A549 treated with dexamethasone at 1 μM for 4 hours (cell line): ENCODE measurements around the gene TTC23. TPM values are rescaled to one million over a fixed set of nuclear protein-coding genes. Genes with fewer than 3 reads are reported as not detected.

Source experiments
- total RNA-seq: library from RNA; stranded (reverse); fragments of 200-300 nt; extraction: Qiagen RNA extraction; gene quantifications from 5 replicates; pipeline ENCODE4 v1.2.3, GENCODE V29; 2022

The TTC23 gene, protein sequence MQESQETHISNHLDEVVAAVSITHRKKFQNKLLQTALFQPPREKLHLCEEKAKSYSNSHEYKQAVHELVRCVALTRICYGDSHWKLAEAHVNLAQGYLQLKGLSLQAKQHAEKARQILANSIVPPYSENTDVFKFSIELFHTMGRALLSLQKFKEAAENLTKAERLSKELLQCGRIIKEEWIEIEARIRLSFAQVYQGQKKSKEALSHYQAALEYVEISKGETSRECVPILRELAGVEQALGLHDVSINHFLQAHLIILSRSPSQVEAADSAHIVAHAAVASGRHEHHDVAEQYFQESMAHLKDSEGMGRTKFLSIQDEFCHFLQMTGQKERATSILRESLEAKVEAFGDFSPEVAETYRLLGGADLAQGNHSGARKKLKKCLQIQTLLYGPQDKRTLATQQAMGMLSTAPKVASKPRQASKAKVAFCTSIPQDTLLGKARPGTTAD
- 7.7 to 12.6 TPM (median 11.3 TPM) in 5 replicates for total RNA-seq

DNA sequence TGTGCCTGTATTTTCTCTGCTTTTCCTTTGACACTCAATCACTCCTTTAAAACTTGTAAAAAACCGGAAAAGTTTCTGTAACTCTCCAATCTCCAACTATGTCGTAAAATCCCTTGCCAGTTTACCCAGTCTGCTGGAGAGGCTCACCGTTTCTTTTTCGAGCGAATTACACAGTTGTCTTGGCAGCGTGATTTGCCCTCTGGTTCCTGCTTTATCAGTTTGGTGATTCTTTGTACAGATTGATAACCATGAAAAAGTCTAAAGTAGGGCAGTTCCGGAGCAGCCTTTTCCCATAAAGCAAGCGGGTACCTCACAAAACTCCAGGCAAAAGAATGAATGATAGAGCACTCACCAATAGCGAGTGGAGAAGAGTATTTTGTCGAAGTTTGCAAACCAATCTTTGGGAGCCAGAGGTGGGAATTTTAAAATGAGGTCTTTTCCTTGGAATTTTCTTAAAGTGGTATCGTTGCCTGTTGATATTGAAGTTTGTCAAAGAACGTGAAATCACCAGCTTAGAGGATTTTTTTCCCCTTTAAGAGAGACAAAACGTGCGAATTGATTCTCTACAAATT lies at the start of gene TTC23:
TSS of gene TTC23 (minus strand) at position 312 of the 572 bp plus-strand sequence. CDS start 20,869 bp downstream, outside the sequence.

DNA sequence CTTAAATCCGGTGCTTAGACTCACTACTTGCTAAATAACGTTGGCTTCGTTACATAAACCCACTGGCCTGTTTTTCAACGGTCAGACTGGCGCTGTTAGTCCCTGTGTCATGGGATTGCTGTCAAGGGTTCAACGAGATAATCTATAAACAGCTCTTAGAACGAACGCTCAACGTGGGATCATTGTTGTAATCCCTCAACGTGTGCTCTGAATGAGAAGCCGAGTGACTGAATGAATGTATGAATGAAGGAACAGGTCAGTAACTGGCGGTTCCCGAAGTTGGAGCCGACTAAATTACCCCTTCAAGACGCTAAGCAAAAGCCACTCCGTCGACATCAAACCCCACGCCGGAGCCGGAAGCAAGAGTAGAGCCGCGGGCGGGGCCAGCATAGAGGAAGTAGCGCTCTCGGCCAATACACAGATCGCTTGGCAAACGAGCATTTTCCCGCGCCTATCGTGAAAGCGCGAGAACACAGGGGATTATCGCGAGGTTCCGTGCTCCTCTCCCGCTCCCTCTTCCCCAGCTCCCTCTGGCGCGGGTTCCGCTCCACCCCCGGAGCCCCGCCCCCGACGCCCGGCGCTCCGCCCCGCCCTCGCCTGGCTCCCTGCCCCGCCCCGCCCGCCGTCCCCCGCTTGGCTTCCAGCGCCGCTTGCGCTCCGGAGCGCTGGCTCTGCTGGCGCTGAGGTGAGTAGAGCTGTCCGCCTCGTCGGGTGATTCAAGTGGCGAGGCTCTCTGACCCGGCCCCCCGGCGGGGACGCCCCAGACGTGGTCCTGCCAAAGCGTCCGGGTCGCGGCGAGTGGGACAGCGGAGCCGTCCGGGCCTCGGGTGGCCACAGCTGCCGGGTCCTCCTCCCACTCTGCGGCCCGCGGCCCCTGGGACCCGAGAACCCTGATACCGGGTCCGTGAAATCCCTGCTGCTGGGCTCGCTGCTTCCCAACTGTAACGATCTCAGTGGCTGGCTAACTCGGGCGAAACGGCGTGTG lies 1.8 kb upstream of the TTC23 start, which contains the start of gene LRRC28:
TSS of gene LRRC28 (plus strand) at position 625 of the 985 bp plus-strand sequence. CDS start 4,477 bp downstream, outside the sequence.

DNA sequence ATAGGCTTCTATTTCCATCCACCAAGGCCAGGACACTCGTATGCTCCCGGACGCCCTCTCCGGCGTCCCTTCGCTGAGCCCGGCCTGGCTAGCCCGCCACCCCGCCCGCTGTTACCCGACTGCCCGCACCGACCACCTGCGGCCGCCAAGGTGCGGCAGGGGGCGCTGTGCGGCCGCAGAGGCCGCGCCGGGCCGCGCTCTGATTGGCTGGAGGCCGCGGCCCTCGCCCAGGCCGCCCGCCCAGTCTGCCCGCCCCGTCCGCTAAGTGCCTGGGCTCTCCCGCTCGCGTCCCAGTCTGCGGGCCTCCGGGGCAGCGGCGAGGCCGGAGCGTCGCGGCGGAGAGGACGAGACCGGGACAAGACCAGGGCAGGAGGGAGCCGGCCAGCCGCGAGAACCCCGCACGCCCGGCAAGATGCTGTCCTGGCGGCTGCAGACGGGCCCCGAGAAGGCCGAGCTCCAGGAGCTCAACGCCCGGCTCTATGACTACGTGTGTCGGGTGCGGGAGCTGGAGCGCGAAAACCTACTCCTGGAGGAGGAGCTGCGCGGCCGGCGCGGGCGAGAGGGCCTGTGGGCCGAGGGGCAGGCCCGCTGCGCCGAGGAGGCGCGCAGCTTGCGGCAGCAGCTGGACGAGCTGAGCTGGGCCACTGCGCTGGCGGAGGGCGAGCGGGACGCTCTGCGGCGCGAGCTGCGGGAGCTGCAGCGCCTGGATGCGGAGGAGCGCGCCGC lies 144.4 kb downstream of the TTC23 start, which contains the start of gene SYNM:
TSS of gene SYNM (plus strand) at position 293 of the 726 bp plus-strand sequence. CDS start at position 413, 120 bp downstream.

Other genes with a start within 250 kb of the TTC23 start
- not detected in 5 replicates for gene PGPEP1L, start 241.8 kb downstream of the TTC23 start, total RNA-seq
- gene SYNM, start 144.5 kb downstream of the TTC23 start, total RNA-seq: 26.7 to 37.6 TPM (median 36.1 TPM) in 5 replicates
- gene LRRC28, start 1.9 kb upstream of the TTC23 start, total RNA-seq: 12.2 to 15.6 TPM (median 13.8 TPM) in 5 replicates